Loucy (cell line): ENCODE results near the gene APOBEC3H.
"Not testable (repeated sequence)": the region's sequence is repeated elsewhere in the genome, so short reads cannot be mapped to it uniquely, and the experiment has no call there.

Experiments
- CTCF ChIP-seq: fragments of 200-600 bp; sonication (generic); conservative IDR thresholded peaks from 2 replicates; pipeline ENCODE4 v1.5.1; 2014; ENCODE audit warnings: mild to moderate bottlenecking, antibody characterized with exemption, low read length
- EZH2phosphoT487 ChIP-seq: fragments of 200-600 bp; IDR thresholded peaks from 2 replicates; pipeline ENCODE4 v1.6.1; 2018; ENCODE audit warnings: antibody characterized with exemption, mild to moderate bottlenecking, moderate library complexity, borderline replicate concordance

- not testable (repeated sequence) for TF ChIP-seq CTCF, EZH2phosphoT487
Observed at GRCh38 chr22:39061951-39062350, 35.1 kb upstream of the APOBEC3H start.
